Astrocyte of the cerebellum (primary cell): Measurements from ENCODE around the gene ZNF568.
A peak's percentile ranks its signal among the peaks of the same experiment; 100 is the strongest.

ENCODE experiments used
- DNase-seq: peaks from one replicate; pipeline ENCODE4 v3.0.0-alpha.2; 2011; ENCODE audit warnings: low read depth
- H3K4me3 ChIP-seq: 2 replicates; pipeline ENCODE4 v1.5.1; 2011; ENCODE audit warnings: mild to moderate bottlenecking, low read depth, low read length, moderate library complexity
- in situ Hi-C: cut with HindIII; loops from 2 replicates; pipeline ENCODE4 v1.10.0; 2017; ENCODE audit warnings: low sequenced_read_pairs
- TF ChIP-seq, protein P1 (sequence below): IDR thresholded peaks from 2 replicates; pipeline ENCODE4 v1.5.1; 2012; ENCODE audit warnings: low read length, low read depth, moderate library complexity, mild to moderate bottlenecking; ENCODE audit errors: missing control alignments

ZNF568 gene

DNA sequence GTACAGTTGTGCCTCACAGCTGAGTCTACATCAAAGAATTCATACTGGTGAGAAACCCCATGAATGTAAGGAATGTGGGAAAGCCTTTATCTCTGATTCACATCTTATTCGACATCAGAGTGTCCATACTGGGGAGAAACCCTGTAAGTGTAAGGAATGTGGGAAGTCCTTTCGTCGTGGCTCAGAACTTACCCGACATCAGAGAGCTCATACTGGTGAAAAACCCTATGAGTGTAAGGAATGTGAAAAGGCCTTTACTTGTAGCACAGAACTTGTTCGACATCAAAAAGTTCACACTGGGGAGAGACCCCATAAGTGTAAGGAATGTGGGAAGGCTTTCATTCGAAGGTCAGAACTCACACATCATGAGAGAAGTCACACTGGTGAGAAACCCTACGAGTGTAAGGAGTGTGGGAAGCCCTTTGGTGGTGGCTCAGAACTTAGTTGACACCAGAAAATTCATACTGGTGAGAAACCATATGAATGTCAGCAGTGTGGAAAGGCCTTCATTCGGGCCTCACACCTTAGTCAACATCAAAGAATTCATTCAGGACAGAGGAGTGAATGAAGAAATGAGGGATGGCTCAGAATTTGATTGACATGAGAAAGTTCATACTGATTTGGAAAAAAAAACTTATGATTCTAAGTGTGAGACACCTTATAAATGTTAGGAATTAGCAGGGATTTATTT lies 81.2 kb downstream of the ZNF568 start:
- in situ Hi-C loops = no loop called here
- H3K4me3 ChIP-seq = no peak overlapping the region
- TF ChIP-seq, protein P1, sequence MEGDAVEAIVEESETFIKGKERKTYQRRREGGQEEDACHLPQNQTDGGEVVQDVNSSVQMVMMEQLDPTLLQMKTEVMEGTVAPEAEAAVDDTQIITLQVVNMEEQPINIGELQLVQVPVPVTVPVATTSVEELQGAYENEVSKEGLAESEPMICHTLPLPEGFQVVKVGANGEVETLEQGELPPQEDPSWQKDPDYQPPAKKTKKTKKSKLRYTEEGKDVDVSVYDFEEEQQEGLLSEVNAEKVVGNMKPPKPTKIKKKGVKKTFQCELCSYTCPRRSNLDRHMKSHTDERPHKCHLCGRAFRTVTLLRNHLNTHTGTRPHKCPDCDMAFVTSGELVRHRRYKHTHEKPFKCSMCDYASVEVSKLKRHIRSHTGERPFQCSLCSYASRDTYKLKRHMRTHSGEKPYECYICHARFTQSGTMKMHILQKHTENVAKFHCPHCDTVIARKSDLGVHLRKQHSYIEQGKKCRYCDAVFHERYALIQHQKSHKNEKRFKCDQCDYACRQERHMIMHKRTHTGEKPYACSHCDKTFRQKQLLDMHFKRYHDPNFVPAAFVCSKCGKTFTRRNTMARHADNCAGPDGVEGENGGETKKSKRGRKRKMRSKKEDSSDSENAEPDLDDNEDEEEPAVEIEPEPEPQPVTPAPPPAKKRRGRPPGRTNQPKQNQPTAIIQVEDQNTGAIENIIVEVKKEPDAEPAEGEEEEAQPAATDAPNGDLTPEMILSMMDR = no peak
- DNase-seq = no peak

DNA sequence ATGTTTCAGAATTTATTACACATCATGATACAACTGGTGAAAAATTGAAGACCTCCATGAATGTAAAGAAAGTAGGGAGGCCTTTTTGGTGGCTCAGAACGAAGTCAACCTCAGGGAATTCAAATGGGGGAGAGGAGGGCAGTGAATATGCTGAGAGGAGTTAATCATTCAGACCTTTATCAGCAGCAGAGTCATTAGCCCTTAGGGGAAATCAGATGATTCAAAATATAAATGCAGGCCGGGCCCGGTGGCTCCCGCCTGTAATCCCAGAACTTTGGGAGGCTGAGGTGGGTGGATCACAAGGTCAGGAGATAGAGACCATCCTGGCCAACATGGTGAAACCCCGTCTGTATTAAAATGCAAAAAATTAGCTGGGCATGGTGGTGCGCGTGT lies 81.7 kb downstream of the ZNF568 start:
- in situ Hi-C loops = no loop called here
- H3K4me3 ChIP-seq = no peak overlapping the region
- no peak for DNase-seq
- TF ChIP-seq, protein P1 = no peak

DNA sequence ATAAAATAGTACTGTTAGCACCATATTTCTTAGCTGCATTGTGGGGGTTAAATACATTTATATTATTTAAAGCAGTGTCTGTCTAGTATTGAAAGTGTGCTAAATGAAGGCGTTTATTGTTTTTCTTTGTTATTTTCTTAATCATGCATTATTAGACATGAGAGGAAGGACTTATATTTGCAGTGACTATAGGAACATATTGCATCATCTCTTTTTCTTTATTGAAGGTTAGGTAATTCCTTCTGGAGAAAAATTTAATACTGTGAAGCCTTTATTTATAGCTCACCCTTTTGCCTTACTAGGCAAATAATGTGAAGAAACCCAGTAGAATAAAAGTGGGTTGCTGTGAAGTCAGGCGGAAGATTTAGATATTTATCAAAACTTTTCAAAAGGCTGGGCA lies 83.2 kb downstream of the ZNF568 start:
- TF ChIP-seq, protein P1 = no peak
- H3K4me3 ChIP-seq = no peak overlapping the region
- no peak for DNase-seq
- in situ Hi-C loops = no loop called here

DNA sequence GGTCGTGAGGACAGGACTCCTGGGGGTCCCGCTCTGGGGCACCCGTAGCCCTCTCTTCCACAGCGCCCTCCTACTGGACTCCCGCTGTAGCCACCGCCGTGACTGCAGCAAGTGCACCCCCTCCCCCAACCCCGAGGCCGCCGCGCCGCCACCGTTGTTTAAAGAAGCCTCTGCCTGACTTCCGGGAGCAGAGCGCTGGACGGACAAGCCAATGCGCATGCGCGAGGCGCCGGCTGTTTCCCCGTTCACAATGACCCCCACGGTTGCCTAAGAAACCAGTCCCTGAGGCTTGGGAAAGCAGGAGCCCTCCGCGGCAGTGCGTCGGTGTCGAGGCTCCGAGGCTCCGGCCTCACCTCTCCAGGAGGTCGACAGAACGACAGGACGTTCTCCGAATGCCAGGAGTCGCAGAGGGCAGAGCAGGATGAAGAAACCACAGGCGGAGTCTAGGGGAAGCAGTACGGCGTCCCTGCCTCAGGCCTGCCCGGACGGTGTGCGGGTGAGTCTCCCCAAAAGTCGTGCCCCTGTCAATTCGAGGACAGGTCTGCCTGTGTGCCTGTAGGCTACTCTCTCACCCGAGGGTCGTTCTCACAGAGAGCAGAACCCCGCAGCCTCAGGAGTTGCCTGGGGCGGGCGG lies 91.6 kb downstream of the ZNF568 start:
- no peak for DNase-seq
- in situ Hi-C loops = no loop called here
- TF ChIP-seq, protein P1 = no peak
- H3K4me3 ChIP-seq = peak overlapping the region; percentile 0

DNA sequence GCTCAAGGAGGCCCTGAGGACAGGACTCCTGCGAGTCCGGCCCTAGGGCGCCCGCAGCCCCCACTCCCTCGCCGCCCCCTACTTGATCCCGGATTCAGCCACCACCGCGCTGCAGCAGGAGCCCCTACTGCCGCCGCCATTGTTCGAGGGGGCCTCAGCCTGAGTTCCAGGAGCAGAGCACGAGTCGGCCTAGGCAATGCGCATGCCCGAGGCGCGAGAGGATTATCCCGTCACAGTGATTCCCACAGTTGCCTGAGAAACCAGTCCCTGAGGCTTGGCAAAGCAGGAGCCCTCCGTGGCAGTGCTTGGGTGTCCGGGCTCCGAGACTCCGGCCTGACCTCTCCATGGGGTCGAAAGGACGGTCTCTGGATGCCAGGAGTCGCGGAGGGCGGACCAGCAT lies 93.7 kb downstream of the ZNF568 start:
- H3K4me3 ChIP-seq = no peak overlapping the region
- TF ChIP-seq, protein P1 = no peak
- in situ Hi-C loops = no loop called here
- no peak for DNase-seq

DNA sequence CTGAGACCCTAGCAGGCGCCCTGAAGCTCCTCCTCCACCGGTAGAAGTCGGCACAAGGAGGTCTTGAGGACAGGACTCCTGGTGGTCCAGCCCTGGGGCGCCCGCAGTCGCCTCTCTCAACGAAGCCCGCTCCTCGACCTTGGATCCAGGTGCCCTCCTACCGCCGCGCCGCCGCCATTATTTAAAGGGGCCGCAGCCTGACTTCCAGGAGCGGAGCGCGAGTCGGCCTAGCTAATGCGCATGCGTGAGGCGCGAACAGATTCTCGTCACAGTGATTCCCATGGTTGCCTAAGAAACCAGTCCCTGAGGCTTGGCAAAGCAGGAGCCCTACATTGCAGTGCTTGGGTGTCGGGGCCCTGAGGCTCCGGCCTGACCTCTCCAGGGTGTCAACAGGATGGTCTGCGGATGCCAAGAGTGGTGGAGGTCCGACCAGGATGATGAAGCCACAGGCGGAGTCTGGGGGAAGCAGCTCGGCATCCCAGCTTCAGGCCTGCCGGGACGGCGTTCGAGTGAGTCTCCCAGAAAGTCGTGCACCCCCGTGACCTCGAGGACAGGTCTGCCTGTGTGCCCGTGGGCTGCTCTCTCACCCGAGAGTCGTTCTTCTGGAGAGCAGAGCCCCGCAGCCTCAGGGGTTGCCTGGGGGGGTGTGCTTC lies 96.1 kb downstream of the ZNF568 start:
- in situ Hi-C loops = no loop called here
- TF ChIP-seq, protein P1 = no peak
- DNase-seq = no peak
- no peak overlapping the region for H3K4me3 ChIP-seq
